RWPE2 (cell line): ENCODE results near the gene PLAC8.
"Not testable (repeated sequence)": the region's sequence is repeated elsewhere in the genome, so short reads cannot be mapped to it uniquely, and the experiment has no call there.

Experiments
- ATAC-seq: fragments of 200-7000 bp; cut with Tn5 transposase; 3 replicates; pipeline ENCODE4 v1.9.1; 2021; ENCODE audit warnings: low read depth
- DNase-seq: peaks from one replicate; pipeline ENCODE4 v3.0.0-alpha.2; 2020; ENCODE audit warnings: low spot score
- H3K27ac ChIP-seq: fragments of 450-650 bp; 2 replicates; pipeline ENCODE4 v1.5.1; 2017; ENCODE audit warnings: mild to moderate bottlenecking; ENCODE audit not compliant: poor library complexity, severe bottlenecking
- H3K27me3 ChIP-seq: fragments of 250-450 bp; sonication (Bioruptor Pico); 2 replicates; pipeline ENCODE4 v1.5.1; 2021; ENCODE audit warnings: mild to moderate bottlenecking, moderate library complexity; ENCODE audit not compliant: insufficient read depth, poor library complexity, severe bottlenecking
- H3K36me3 ChIP-seq: fragments of 250-450 bp; sonication (Bioruptor Pico); 2 replicates; pipeline ENCODE4 v1.5.1; 2020; ENCODE audit warnings: low read depth, mild to moderate bottlenecking, moderate library complexity
- H3K4me1 ChIP-seq: fragments of 250-450 bp; sonication (Bioruptor Pico); 2 replicates; pipeline ENCODE4 v1.5.1; 2021; ENCODE audit warnings: mild to moderate bottlenecking, moderate library complexity; ENCODE audit not compliant: insufficient read depth, poor library complexity, severe bottlenecking
- H3K4me3 ChIP-seq: fragments of 250-450 bp; sonication (Bioruptor Pico); 2 replicates; pipeline ENCODE4 v1.5.1; 2021; ENCODE audit warnings: mild to moderate bottlenecking, moderate library complexity; ENCODE audit not compliant: severe bottlenecking
- H3K9me3 ChIP-seq: fragments of 250-450 bp; sonication (Bioruptor Pico); 2 replicates; pipeline ENCODE4 v1.5.1; 2021; ENCODE audit warnings: mild to moderate bottlenecking, moderate library complexity; ENCODE audit not compliant: severe bottlenecking
- CTCF ChIP-seq: fragments of 450-650 bp; IDR thresholded peaks from one replicate; pipeline ENCODE4 v1.5.1; 2017; ENCODE audit warnings: mild to moderate bottlenecking, moderate library complexity; ENCODE audit not compliant: poor library complexity, severe bottlenecking

PLAC8 gene

GRCh38 chr4:83149865-83150652, 35.5 kb upstream of the PLAC8 start:
- DNase-seq (no peak), ATAC-seq (no peak)
- no peaks in the 10 kb centered on the region for H3K27me3 ChIP-seq

GRCh38 chr4:83146841-83147240, 32.3 kb upstream of the PLAC8 start:
- no peaks in the 10 kb centered on the region for H3K36me3 ChIP-seq
- no peaks in the 10 kb centered on the region for H3K9me3 ChIP-seq
- H3K27me3 ChIP-seq: no peaks in the 10 kb centered on the region
- no peak for ATAC-seq
- H3K4me1 ChIP-seq: no peaks in the 10 kb centered on the region
- no peak overlapping the region for H3K4me3 ChIP-seq
- TF ChIP-seq CTCF: no peak
- no peak for DNase-seq
- no peak overlapping the region for H3K27ac ChIP-seq

More at GRCh38 chr4:83149865-83150652, 35.5 kb upstream of the PLAC8 start:
- no peak for TF ChIP-seq CTCF
- H3K4me1 ChIP-seq: no peaks in the 10 kb centered on the region
- H3K27ac ChIP-seq: no peak overlapping the region
- no peaks in the 10 kb centered on the region for H3K9me3 ChIP-seq
- no peak overlapping the region for H3K4me3 ChIP-seq
- H3K36me3 ChIP-seq: no peaks in the 10 kb centered on the region

- not testable (repeated sequence) for H3K4me3 ChIP-seq, H3K27me3 ChIP-seq, DNase-seq, H3K9me3 ChIP-seq, ATAC-seq, H3K36me3 ChIP-seq, H3K4me1 ChIP-seq, H3K27ac ChIP-seq
These were observed 31.2 kb upstream of the PLAC8 start for GRCh38 chr4:83145776-83146175.

GRCh38 chr4:83139514-83140156, 25.1 kb upstream of the PLAC8 start:
- Histone ChIP-seq H3K4me1 (no peaks in the 10 kb centered on the region), H3K27me3 (no peaks in the 10 kb centered on the region), H3K9me3 (no peaks in the 10 kb centered on the region), H3K4me3 (no peak overlapping the region), H3K36me3 (no peaks in the 10 kb centered on the region), H3K27ac (no peak overlapping the region)
- ATAC-seq: no peak
- no peak for TF ChIP-seq CTCF
- no peak for DNase-seq

- no peak overlapping the region for H3K27ac ChIP-seq
- ATAC-seq (no peak), DNase-seq (no peak)
- TF ChIP-seq CTCF: no peak
- no peaks in the 10 kb centered on the region for H3K27me3 ChIP-seq
- no peak overlapping the region for H3K4me3 ChIP-seq
- no peaks in the 10 kb centered on the region for H3K9me3 ChIP-seq
- no peaks in the 10 kb centered on the region for H3K4me1 ChIP-seq
- H3K36me3 ChIP-seq: no peaks in the 10 kb centered on the region
These were observed 24.4 kb upstream of the PLAC8 start for GRCh38 chr4:83138946-83139345.
